GM18505 (cell line): ENCODE measurements around the gene HSP90AA1.
"Not testable (repeated sequence)": the region's sequence is repeated elsewhere in the genome, so short reads cannot be mapped to it uniquely, and the experiment has no call there.

Experiments used
- ATAC-seq: cut with Tn5 transposase; IDR thresholded peaks from one replicate; pipeline ENCODE4 v1.9.1; 2021; ENCODE audit not compliant: unreplicated experiment
- POLR2A ChIP-seq: IDR thresholded peaks from 4 replicates; pipeline ENCODE4 v1.6.1; 2011; ENCODE audit warnings: borderline replicate concordance; ENCODE audit not compliant: insufficient read depth, insufficient read length; ENCODE audit errors: extremely low read depth

Gene HSP90AA1

DNA sequence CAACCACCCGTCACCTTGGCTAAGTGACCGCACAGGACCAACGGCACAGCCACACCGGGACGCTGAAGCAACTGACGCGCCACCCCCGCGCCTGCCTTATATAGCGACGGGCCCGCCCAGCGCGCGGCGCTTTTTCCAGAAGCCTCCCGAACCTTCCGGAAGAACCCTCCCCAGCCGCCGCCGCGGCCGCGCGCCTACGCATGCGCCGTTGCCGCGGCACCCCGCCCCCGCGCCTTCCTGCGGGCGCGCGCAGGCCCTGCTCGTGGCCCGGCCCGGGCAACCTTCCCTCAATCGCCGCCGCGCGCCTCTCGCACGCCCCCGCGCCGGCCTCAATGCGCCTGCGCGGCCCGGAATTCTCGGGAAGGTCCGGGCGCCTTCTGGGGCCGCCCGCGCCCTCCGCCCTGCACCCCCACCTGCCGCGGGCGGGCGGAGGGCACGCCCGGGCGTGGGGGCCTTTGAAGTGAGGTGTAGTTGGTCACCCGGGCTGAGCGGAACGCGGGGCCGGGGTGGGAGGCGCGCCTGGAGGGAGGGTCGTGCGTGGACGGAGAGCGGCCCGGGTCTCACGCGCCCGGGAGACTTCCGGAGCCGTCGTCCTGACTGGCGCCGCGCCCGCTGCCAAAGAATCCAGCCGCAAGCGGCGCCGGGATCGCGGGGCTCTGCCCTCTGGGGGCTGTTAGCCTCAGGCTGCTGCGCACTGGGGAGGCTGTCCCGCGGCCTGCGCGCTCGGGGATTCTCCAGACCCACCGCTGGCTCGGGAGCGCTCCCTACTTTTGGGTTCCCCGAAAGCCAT lies at the start of gene HSP90AA1:
HSP90AA1 (minus strand) TSS at position 73 of the 790 bp plus-strand sequence. CDS start 666 bp downstream, outside the sequence.
- ATAC-seq: peak; percentile 79
- TF ChIP-seq POLR2A: peak; percentile 99

DNA sequence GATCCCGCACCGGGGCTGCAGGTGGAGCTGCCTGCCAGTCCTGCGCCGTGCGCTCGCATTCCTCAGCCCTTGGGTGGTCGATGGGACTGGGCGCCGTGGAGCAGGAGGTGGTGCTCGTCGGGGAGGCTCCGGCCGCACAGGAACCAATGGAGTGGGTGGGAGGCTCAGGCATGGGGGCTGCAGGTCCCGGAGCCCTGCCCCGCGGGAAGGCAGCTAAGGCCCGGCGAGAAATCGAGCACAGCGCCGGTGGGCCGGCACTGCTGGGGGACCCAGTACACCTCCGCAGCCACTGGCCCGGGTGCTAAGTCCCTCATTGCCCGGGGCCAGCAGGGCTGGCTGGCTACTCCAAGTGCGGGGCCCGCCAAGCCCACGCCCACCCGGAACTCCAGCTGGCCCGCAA lies 48.6 kb upstream of the HSP90AA1 start:
- ATAC-seq: not testable (repeated sequence)

DNA sequence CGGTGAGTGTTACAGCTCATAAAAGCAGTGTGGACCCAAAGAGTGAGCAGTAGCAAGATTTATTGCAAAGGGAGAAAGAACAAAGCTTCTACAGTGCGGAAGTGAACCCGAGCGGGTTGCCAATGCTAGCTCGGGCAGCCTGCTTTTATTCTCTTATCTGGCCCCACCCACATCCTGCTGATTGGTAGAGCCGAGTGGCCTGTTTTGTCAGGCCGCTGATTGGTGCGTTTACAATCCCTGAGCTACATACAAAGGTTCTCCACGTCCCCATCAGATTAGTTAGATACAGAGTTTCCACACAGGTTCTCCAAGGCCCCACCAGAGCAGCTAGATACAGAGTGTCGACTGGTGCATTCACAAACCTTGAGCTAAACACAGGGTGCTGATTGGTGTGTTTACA lies 47.9 kb upstream of the HSP90AA1 start:
- not testable (repeated sequence) for ATAC-seq

DNA sequence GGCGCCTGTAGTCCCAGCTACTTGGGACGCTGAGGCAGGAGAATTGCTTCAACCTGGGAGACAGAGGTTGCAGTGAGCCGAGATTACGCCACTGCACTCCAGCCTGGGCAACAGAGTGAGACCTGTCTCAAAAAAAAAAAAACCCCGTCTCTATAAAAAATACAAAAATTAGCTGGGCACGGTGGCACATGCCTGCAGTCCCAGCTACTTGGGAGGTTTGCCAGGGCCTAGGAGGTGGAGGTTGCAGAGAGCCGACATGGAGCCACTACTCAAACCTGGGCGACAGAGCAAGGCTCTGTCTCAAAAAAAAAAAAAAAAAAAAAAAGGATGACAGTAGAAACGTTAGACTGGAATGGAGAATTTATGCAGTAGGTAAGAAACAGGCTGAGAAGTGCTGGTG lies 47.2 kb upstream of the HSP90AA1 start:
- not testable (repeated sequence) for ATAC-seq

DNA sequence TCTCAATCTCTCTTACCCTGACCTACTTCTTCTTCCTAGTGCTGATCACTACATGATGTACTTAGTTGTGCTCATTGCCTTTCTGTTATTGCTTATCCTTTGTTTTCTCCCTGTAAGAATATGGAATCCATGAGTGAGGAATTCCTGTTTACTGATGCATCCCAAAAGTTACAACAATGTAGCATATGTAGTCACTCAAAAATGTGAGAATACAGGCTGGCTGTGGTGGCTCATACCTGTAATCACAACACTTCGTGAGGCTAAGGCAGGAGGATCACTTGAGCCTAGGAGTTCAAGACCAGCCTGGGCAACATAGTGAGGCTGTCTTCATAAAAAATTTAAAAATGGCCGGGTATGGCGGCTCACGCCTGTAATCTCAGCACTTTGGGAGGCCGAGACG lies 44.9 kb upstream of the HSP90AA1 start:
- no peak for ATAC-seq
- TF ChIP-seq POLR2A: no peak

DNA sequence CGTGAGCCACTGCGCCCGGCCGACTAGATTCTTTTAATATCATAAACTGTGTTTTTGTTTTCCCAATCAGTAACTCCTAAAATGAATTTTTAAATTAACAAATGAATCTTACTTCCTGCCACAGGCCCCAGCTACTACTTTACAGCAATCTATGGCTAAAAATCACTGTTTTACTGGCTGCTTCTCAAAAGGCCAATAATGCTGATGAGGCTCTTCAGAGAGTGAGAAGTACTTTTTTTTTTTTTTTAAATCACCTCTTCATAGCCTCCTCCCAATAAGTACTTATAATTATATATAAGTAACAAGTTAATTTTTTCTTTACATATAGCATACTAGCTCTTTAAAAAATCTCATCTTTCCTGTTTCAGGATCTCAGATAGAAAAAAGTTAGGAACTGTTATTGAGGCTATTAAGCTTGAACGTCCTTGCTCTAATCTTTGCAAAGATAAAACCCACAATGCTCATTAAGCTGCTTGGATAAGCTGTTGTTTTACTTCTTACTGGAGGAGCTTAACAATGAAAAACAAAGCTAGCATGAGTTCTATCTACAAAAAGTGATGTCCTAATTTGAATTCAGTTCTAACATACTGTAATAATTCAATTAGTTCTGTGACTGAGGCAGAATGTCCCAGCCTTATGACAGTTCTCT lies 40.1 kb upstream of the HSP90AA1 start:
- TF ChIP-seq POLR2A: no peak
- no peak for ATAC-seq

DNA sequence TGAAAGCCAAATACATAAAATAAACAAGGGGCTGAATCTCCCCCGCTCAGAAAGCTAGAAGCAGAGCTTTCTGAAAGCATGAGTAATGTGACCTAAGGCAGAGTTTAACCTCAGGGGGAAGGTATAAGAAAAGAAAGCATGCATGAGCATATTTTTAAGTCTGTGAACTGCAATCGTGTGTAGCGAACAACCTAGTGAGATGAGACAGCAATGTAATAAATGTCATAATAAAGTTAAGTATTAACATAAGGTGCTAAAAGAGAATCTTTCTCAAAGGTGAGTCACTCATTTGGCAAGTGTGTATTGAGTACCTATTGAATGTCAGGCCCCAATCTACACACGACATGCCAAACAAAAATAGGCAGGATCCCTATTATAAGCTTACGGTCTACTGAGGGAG lies 38.7 kb upstream of the HSP90AA1 start:
- ATAC-seq: no peak

DNA sequence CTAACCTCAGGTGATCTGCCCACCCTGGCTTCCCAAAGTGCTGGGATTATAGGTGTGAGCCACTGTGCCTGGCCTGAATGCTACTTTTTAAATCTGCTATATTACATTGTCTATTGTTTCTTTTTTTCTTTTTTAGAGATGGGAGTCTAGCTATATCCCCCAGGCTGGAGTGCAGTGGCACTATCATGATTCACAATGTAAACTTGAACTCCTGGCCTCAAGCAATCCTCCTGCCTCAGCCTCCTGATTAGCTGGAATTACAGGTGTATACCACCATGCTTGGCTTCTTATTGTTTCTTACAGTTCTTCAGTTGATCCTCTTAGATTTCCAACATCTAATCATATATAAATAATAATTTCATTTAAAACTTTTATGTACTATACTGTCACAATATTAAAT lies 37.6 kb upstream of the HSP90AA1 start:
- no peak for ATAC-seq
- TF ChIP-seq POLR2A: no peak

More for the DNA sequence above, 38.7 kb upstream of the HSP90AA1 start:
- TF ChIP-seq POLR2A: no peak

DNA sequence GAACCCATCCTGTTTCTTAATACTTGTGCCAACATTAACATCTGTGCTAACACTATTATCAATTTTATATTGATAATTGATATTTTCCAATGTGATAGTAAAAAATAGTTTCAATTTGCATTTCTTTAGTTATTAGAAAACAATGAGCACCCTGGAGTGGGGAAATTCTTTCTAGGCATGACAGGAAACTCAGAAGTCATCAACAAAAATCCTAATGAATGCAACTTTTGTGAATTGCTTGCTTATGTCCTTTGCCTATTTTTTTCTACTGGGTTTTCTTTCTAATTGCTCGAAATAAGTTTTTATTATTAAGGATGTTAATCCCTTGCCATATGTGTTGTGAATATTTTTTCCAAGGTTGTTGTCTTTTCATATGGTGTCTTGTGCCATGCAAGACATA lies 34.7 kb upstream of the HSP90AA1 start:
- no peak for TF ChIP-seq POLR2A
- no peak for ATAC-seq

DNA sequence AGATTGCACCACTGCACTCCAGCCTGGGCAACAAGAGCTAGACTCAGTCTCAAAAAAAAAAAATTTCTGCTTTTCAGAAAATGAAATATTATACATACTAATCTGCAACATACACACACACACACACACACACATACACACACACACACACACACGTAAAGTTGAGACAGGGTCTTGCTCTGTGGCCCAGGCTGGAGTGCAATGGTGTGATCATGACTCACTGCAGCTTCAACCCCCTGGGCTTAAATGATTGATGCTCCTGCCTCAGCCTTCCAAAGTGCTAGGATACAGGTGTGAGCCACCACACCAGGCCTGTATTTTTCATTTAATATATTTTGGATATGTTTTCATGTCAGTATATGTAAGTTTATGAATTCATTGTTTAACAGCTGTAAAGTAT lies 34.0 kb upstream of the HSP90AA1 start:
- no peak for ATAC-seq
- TF ChIP-seq POLR2A: no peak

DNA sequence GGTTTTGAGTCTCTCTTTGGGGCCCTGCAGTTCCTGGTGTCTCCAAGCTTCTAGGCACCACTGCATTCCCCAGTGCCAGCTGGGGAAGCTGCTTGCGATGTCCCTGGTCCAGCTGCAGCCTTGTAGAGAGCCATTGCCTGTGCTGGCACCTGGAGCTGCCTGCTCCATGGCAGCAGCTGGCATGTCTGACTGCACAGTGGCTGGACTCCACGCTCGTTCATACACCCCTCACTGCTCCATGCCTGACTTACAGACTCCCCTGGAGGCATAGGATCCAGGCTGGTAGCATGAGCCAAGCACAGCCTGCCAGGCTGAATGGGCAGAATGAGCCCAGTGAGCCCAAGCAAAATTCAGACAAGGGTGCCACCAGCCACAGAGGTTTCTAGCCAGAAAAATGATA lies 31.0 kb upstream of the HSP90AA1 start:
- ATAC-seq: no peak
- TF ChIP-seq POLR2A: no peak

DNA sequence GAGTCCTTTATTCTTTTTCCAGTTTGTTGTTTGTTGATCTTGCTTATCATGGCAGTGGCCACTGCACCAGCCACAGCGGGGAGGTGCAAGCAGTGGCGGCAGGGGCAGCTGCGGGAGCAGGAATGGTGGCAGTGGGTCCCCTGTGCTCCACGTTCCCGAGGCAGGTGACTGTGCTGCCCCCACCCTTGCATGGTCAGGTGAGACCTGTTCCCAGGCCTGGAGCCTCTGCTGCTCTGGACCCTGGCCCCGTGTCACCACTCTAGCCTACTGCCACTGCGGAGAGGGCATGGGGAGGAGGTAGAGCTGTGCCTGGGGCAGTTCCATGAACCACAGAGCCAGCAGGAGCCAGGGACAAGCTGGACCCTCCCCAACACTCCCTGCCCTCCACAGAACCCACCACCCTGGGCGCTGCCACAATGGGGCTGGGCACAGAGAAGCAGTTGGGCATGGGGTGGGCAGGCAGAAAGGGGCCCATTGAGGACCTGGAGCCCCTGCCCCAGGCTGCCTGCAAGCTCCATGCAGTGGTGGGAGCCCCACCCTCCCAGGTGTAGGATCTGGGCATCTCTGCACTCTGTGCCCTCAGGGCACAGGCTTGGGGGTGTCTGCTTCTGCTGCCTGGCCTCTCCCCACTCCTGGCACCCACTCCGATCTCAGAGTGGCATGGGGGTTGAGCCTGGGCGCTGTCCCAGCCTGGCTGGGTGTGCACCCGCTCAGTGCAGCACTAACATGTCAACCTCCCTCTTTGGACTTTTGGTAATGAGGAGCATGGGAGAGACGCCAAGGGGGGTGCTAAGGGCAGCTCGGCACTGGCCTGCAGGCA lies 29.7 kb upstream of the HSP90AA1 start:
- no peak for TF ChIP-seq POLR2A
- ATAC-seq: no peak

DNA sequence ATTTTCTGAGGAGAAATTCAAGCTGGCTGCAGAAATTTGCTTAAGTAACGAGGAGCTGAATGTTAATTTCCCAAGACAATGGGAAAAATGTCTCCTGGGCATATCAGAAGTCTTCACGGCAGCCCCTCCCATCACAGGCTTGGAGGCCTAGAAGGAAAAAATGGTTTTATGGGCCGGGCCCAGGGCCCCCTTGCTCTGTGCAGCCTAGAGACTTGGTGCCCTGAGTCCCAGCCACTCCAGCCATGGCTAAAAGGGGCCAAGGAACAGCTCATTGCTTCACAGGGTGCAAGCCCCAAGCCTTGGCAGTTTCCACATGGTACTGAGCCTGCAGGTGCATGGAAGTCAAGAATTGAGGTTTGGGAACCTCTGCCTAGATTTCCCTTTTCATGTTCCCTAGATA lies 24.3 kb upstream of the HSP90AA1 start:
- ATAC-seq: no peak
- no peak for TF ChIP-seq POLR2A

DNA sequence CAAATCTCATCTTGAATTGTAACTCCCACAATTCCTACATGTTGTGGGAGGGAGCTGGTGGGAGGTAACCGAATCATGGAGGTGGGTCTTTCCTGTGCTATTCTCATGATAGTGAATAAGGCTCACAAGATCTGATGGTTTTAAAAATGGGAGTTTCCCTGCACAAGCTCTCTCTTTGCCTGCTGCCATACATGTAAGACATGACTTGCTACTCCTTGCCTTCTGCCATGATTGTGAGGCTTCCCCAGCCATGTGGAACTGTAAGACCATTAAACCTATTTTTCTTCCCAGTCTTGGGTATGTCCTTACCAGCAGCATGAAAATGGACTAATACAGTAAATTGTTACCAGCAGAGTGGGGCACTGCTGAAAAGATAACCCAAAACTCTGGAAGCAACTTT lies 22.5 kb upstream of the HSP90AA1 start:
- ATAC-seq: not testable (repeated sequence)

DNA sequence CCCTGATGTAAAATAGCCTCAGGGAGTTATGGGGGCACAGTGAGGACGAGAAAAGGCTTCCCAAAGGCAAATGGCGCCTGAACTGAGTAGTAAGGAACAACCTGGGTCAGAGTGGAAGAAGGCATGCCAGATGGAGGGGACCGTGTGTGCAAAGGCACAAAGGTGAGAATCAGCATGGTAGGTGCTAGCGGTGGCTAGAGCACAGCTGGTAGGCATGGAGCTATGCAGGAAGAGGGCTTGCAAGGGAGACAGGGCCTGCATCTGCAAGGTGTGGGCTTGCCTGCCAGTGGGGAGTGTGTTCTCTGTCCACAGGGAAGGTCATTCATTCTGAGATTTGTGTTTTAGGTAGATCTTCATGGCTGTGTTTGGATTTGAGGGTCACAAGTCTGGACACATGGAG lies 18.5 kb upstream of the HSP90AA1 start:
- no peak for ATAC-seq
- no peak for TF ChIP-seq POLR2A
